HepG2 (cell line): ENCODE measurements around the gene AEBP1. TPM values are rescaled to one million over a fixed set of nuclear protein-coding genes. Genes with fewer than 3 reads are reported as not detected.

Source experiments
- CBX2 ChIP-seq, 2 experiments: fragments of 200-600 bp in 1 of 2; sonication (generic); formaldehyde crosslinking in 1 of 2; IDR thresholded peaks; 2 replicates each; pipeline versions ENCODE4 v1.7.0 to v1.8.1; 2018 to 2022; ENCODE audit warnings: low read depth in 2 of 2, low read length in 1 of 2, mild to moderate bottlenecking in 1 of 2, missing genetic modification reagents in 1 of 2
- CBX5 ChIP-seq: sonication (generic); formaldehyde crosslinking; IDR thresholded peaks from 2 replicates; pipeline ENCODE4 v1.4.0; 2020; ENCODE audit warnings: missing genetic modification reagents, borderline replicate concordance
- CEBPG ChIP-seq: IDR thresholded peaks from 2 replicates; pipeline ENCODE4 v1.6.1; 2016
- KAT8 ChIP-seq: IDR thresholded peaks from 2 replicates; pipeline ENCODE4 v1.6.1; 2016; ENCODE audit warnings: missing genetic modification reagents, missing compliant biosample characterization
- KDM5B ChIP-seq: sonication (generic); formaldehyde crosslinking; IDR thresholded peaks from 2 replicates; pipeline ENCODE4 v1.4.0; 2020; ENCODE audit warnings: missing genetic modification reagents, mild to moderate bottlenecking, borderline replicate concordance
- MXI1 ChIP-seq: IDR thresholded peaks from 3 replicates; pipeline ENCODE4 v1.6.1; 2012; ENCODE audit warnings: low read depth, low read length, inconsistent platforms, borderline replicate concordance
- NR1H2 ChIP-seq: sonication (generic); formaldehyde crosslinking; IDR thresholded peaks from 2 replicates; pipeline ENCODE4 v1.8.1; 2022; ENCODE audit warnings: low read depth, missing genetic modification reagents, borderline replicate concordance
- SOX6 ChIP-seq, 2 experiments: fragments of 450-650 bp in 1 of 2; sonication (generic) in 1 of 2; formaldehyde crosslinking in 1 of 2; IDR thresholded peaks; 2 replicates each; pipeline versions ENCODE4 v1.4.0 to v1.6.1; 2017 to 2020; ENCODE audit warnings: antibody characterized with exemption in 1 of 2, mild to moderate bottlenecking in 1 of 2, missing genetic modification reagents in 1 of 2
- ZBTB20 ChIP-seq: sonication (generic); formaldehyde crosslinking; IDR thresholded peaks from 2 replicates; pipeline ENCODE4 v1.8.1; 2023; ENCODE audit warnings: missing genetic modification reagents, low read depth, mild to moderate bottlenecking, borderline replicate concordance
- ZNF30 ChIP-seq: sonication (generic); formaldehyde crosslinking; IDR thresholded peaks from 2 replicates; pipeline ENCODE4 v1.5.0; 2020; ENCODE audit warnings: mild to moderate bottlenecking, missing genetic modification reagents
- ZNF317 ChIP-seq: sonication (generic); formaldehyde crosslinking; IDR thresholded peaks from 2 replicates; pipeline ENCODE4 v1.5.0; 2020; ENCODE audit warnings: mild to moderate bottlenecking, missing genetic modification reagents
- ZNF350 ChIP-seq: sonication (generic); formaldehyde crosslinking; IDR thresholded peaks from 2 replicates; pipeline ENCODE4 v1.4.0; 2020; ENCODE audit warnings: mild to moderate bottlenecking, low read depth, missing genetic modification reagents, borderline replicate concordance
- ZNF724P ChIP-seq: sonication (generic); formaldehyde crosslinking; IDR thresholded peaks from 2 replicates; pipeline ENCODE4 v1.8.0; 2022; ENCODE audit warnings: missing genetic modification reagents, borderline replicate concordance
- ZNF749 ChIP-seq: sonication (generic); formaldehyde crosslinking; IDR thresholded peaks from 2 replicates; pipeline ENCODE4 v1.8.0; 2022; ENCODE audit warnings: mild to moderate bottlenecking, missing genetic modification reagents, moderate library complexity, borderline replicate concordance
- polyA plus RNA-seq, 8 experiments: library from polyadenylated mRNA; depleted of rRNA in 3 of 8; stranded (reverse) in 7 of 8; unstranded in 1 of 8; fragments of >200 nt; fragmentation: Illumina TruSeq in 4 of 8; extraction: Trizol in 4 of 8; gene quantifications; 2 replicates each; pipeline versions ENCODE4 v1.2.1 to v1.2.3, GENCODE V29; 2011 to 2016; ENCODE audit warnings: low read depth in 4 of 8, missing spikeins in 1 of 8, mixed read lengths in 1 of 8; ENCODE audit not compliant: insufficient read depth in 1 of 8
- total RNA-seq, 5 experiments: library from RNA; depleted of rRNA; stranded (reverse); fragments of >200 nt; fragmentation: Illumina TruSeq; extraction: Trizol; gene quantifications; 2 replicates each; pipeline ENCODE4 v1.2.3, GENCODE V29; 2016; ENCODE audit warnings: low read depth in 1 of 5
- TF ChIP-seq, protein P1 (sequence below): sonication (generic); formaldehyde crosslinking; IDR thresholded peaks from 2 replicates; pipeline ENCODE4 v1.4.0; 2020; ENCODE audit warnings: missing genetic modification reagents, borderline replicate concordance
- TF ChIP-seq, protein P2 (sequence below): sonication (generic); formaldehyde crosslinking; IDR thresholded peaks from 2 replicates; pipeline ENCODE4 v1.4.0; 2020; ENCODE audit warnings: missing genetic modification reagents, borderline replicate concordance
- TF ChIP-seq, protein P3 (sequence below): sonication (generic); IDR thresholded peaks from 2 replicates; pipeline ENCODE4 v1.6.1; 2016; ENCODE audit warnings: low read depth, borderline replicate concordance

Gene AEBP1
- total and polyA plus RNA-seq, 2 of the 13 experiments (the other 11 are each of a cell fraction or from before 2014, with no cell fraction given): 0.22 to 0.55 TPM

DNA sequence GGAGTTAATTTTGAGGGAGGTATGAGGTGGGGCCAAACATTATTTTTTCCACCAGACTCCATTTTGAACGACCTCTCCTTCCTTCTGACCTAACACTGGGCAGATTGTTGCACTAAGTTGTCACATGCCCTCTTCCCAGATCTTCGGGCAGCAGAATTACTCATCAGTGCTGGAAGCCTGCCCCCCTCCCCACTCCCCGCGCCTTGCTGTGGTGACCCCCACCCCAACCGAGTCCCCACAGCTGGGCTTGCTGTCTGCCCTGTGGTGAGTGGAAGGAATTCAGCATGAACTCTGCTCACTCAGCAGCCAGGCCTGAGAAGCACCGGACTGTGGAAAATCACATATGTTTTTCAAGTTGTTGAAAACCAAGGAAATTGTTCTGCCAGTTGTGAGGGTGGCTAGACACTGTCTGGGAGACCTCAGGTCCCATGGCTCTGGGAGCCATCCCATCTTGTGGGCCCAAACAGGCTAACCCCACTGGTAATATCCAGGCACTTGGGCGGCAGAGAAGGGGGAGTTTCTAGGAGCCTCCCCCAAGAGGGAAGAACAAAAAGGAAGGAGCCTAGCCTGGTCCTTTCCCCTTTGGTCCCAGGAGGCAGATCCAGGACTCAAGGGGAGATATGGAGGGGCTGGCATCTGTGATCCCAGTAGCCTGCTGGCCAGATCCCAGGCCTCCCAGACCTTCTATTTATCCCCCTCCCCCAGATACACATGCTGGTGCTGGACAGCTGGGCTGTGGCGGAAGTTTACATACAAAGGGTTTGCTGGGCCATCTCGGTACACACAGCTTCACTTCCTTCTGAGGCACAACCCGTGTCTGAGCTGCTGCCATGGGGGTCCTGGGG, 3.5 kb upstream of the AEBP1 start (continued):
- TF ChIP-seq, protein P1, sequence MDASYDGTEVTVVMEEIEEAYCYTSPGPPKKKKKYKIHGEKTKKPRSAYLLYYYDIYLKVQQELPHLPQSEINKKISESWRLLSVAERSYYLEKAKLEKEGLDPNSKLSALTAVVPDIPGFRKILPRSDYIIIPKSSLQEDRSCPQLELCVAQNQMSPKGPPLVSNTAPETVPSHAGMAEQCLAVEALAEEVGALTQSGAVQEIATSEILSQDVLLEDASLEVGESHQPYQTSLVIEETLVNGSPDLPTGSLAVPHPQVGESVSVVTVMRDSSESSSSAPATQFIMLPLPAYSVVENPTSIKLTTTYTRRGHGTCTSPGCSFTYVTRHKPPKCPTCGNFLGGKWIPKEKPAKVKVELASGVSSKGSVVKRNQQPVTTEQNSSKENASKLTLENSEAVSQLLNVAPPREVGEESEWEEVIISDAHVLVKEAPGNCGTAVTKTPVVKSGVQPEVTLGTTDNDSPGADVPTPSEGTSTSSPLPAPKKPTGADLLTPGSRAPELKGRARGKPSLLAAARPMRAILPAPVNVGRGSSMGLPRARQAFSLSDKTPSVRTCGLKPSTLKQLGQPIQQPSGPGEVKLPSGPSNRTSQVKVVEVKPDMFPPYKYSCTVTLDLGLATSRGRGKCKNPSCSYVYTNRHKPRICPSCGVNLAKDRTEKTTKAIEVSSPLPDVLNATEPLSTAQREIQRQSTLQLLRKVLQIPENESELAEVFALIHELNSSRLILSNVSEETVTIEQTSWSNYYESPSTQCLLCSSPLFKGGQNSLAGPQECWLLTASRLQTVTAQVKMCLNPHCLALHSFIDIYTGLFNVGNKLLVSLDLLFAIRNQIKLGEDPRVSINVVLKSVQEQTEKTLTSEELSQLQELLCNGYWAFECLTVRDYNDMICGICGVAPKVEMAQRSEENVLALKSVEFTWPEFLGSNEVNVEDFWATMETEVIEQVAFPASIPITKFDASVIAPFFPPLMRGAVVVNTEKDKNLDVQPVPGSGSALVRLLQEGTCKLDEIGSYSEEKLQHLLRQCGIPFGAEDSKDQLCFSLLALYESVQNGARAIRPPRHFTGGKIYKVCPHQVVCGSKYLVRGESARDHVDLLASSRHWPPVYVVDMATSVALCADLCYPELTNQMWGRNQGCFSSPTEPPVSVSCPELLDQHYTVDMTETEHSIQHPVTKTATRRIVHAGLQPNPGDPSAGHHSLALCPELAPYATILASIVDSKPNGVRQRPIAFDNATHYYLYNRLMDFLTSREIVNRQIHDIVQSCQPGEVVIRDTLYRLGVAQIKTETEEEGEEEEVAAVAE (CRISPR knock-in tag): peak; percentile 37; the same call in 1 of the 2 replicates
- no peak for TF ChIP-seq CBX5
- TF ChIP-seq ZNF350 (CRISPR knock-in tag): no peak
- TF ChIP-seq, protein P2, sequence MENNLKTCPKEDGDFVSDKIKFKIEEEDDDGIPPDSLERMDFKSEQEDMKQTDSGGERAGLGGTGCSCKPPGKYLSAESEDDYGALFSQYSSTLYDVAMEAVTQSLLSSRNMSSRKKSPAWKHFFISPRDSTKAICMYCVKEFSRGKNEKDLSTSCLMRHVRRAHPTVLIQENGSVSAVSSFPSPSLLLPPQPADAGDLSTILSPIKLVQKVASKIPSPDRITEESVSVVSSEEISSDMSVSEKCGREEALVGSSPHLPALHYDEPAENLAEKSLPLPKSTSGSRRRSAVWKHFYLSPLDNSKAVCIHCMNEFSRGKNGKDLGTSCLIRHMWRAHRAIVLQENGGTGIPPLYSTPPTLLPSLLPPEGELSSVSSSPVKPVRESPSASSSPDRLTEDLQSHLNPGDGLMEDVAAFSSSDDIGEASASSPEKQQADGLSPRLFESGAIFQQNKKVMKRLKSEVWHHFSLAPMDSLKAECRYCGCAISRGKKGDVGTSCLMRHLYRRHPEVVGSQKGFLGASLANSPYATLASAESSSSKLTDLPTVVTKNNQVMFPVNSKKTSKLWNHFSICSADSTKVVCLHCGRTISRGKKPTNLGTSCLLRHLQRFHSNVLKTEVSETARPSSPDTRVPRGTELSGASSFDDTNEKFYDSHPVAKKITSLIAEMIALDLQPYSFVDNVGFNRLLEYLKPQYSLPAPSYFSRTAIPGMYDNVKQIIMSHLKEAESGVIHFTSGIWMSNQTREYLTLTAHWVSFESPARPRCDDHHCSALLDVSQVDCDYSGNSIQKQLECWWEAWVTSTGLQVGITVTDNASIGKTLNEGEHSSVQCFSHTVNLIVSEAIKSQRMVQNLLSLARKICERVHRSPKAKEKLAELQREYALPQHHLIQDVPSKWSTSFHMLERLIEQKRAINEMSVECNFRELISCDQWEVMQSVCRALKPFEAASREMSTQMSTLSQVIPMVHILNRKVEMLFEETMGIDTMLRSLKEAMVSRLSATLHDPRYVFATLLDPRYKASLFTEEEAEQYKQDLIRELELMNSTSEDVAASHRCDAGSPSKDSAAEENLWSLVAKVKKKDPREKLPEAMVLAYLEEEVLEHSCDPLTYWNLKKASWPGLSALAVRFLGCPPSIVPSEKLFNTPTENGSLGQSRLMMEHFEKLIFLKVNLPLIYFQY (CRISPR knock-in tag): peak; percentile 52; the same call in 1 of the 2 replicates
- no peak for TF ChIP-seq CEBPG (CRISPR knock-in tag)
- TF ChIP-seq KDM5B (CRISPR knock-in tag): peak; percentile 77; the same call in 1 of the 2 replicates
- no peak for TF ChIP-seq ZNF749 (CRISPR knock-in tag)
- TF ChIP-seq KAT8 (CRISPR knock-in tag): peak; percentile 79
- TF ChIP-seq CBX2 (IDR thresholded peaks at IDR 0.05; ENCODE audit: low read depth, low read length): no peak
- peak; percentile 20; the same call in 1 of the 2 replicates for TF ChIP-seq CBX2 (CRISPR knock-in tag; IDR thresholded peaks at IDR 0.05; ENCODE audit: low read depth)
- TF ChIP-seq, protein P3, sequence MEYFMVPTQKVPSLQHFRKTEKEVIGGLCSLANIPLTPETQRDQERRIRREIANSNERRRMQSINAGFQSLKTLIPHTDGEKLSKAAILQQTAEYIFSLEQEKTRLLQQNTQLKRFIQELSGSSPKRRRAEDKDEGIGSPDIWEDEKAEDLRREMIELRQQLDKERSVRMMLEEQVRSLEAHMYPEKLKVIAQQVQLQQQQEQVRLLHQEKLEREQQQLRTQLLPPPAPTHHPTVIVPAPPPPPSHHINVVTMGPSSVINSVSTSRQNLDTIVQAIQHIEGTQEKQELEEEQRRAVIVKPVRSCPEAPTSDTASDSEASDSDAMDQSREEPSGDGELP: peak; percentile 91; the same call in 1 of the 2 replicates
- TF ChIP-seq MXI1: no peak
- TF ChIP-seq NR1H2: no peak
- TF ChIP-seq ZNF30 (CRISPR knock-in tag): no peak
- TF ChIP-seq ZBTB20 (CRISPR knock-in tag): no peak
- no peak for TF ChIP-seq SOX6 (IDR thresholded peaks at IDR 0.05)
- TF ChIP-seq SOX6 (CRISPR knock-in tag; IDR thresholded peaks at IDR 0.05): peak; percentile 34; the same call in 1 of the 2 replicates
- 0 out of 2 replicates have a peak, but pooled peaks have one; percentile 67 for TF ChIP-seq ZNF724P (CRISPR knock-in tag)
- TF ChIP-seq ZNF317 (CRISPR knock-in tag): peak; percentile 20; the same call in 1 of the 2 replicates
